IMR-90 (cell line): ENCODE data around the gene GDF15. TPM values are rescaled to one million over a fixed set of nuclear protein-coding genes. Genes with fewer than 3 reads are reported as not detected.
A peak's percentile ranks its signal among the peaks of the same experiment; 100 is the strongest.

Experiments
- ATAC-seq: fragments of 200-7000 bp; cut with Tn5 transposase; 2 replicates; pipeline ENCODE4 v1.9.1; 2020; ENCODE audit warnings: low read depth, mild to moderate bottlenecking, moderate library complexity
- BruUV-seq: library from RNA; stranded (reverse); fragments of 400-500 nt; replicated peaks from 2 replicates; lab custom pipeline; 2021; lab: Mats Ljungman, UMichigan
- CTCF ChIA-PET: fragments of 300-600 bp; formaldehyde crosslinking; extraction: SDS; loops from one replicate; lab custom pipeline; 2021; ENCODE audit warnings: antibody characterized with exemption; lab: Yijun Ruan, JAX
- POLR2A ChIA-PET: fragments of 300-600 bp; sonication (Branson Sonifier 250); formaldehyde crosslinking; loops from one replicate; lab custom pipeline; 2022; ENCODE audit warnings: antibody characterized with exemption; ENCODE audit not compliant: unreplicated experiment; lab: Charles Lee
- DNase-seq: peaks from one replicate; pipeline ENCODE4 v3.0.0; 2013
- H2AFZ ChIP-seq: replicated peaks from 2 replicates; pipeline ENCODE3; 2013; ENCODE audit warnings: low read length, mild to moderate bottlenecking; ENCODE audit not compliant: poor library complexity
- H2AK5ac ChIP-seq: 2 replicates; pipeline ENCODE4 v1.6.1; 2013; ENCODE audit warnings: low read depth, low read length, inconsistent platforms
- H2AK9ac ChIP-seq: replicated peaks from 2 replicates; pipeline ENCODE3; 2013; ENCODE audit warnings: mild to moderate bottlenecking, low read depth, low read length, moderate library complexity; ENCODE audit not compliant: poor library complexity
- H2BK120ac ChIP-seq: 2 replicates; pipeline ENCODE4 v1.6.1; 2013; ENCODE audit warnings: low read depth, low read length, inconsistent platforms
- H2BK15ac ChIP-seq: 3 replicates; pipeline ENCODE4 v1.6.1; 2013; ENCODE audit warnings: low read depth, low read length, inconsistent platforms
- H2BK20ac ChIP-seq: 2 replicates; pipeline ENCODE4 v1.6.1; 2013; ENCODE audit warnings: low read depth, mild to moderate bottlenecking, inconsistent platforms, low read length, moderate library complexity
- H2BK5ac ChIP-seq: 2 replicates; pipeline ENCODE4 v1.6.1; 2013; ENCODE audit warnings: mild to moderate bottlenecking, low read depth, low read length, inconsistent platforms; ENCODE audit not compliant: poor library complexity, severe bottlenecking
- H3K14ac ChIP-seq: replicated peaks from 2 replicates; pipeline ENCODE4 v1.6.1; 2013; ENCODE audit warnings: low read depth, low read length, inconsistent platforms
- H3K18ac ChIP-seq: 2 replicates; pipeline ENCODE4 v1.6.1; 2013; ENCODE audit warnings: low read depth, low read length, control low read depth
- H3K23ac ChIP-seq: 2 replicates; pipeline ENCODE4 v1.6.1; 2013; ENCODE audit warnings: low read depth, low read length, inconsistent platforms
- H3K27ac ChIP-seq: 2 replicates; pipeline ENCODE4 v1.5.1; 2013; ENCODE audit warnings: mild to moderate bottlenecking, control low read depth, low read length; ENCODE audit not compliant: insufficient read depth
- H3K27me3 ChIP-seq: 2 replicates; pipeline ENCODE4 v1.6.1; 2013; ENCODE audit warnings: low read length; ENCODE audit not compliant: control insufficient read depth, insufficient read depth
- H3K36me3 ChIP-seq: 2 replicates; pipeline ENCODE4 v1.6.1; 2013; ENCODE audit warnings: low read length, mixed read lengths; ENCODE audit not compliant: control insufficient read depth, insufficient read depth
- H3K4ac ChIP-seq: 2 replicates; pipeline ENCODE4 v1.6.1; 2013; ENCODE audit warnings: low read depth, low read length, inconsistent platforms
- H3K4me1 ChIP-seq: 2 replicates; pipeline ENCODE4 v1.6.1; 2013; ENCODE audit warnings: low read length, mixed read lengths; ENCODE audit not compliant: control insufficient read depth, insufficient read depth
- H3K4me2 ChIP-seq: 2 replicates; pipeline ENCODE4 v1.6.1; 2013; ENCODE audit warnings: low read depth, mild to moderate bottlenecking, control low read depth, low read length, moderate library complexity
- H3K4me3 ChIP-seq: 2 replicates; pipeline ENCODE4 v1.5.1; 2013; ENCODE audit warnings: low read depth, mild to moderate bottlenecking, control low read depth, low read length, moderate library complexity; ENCODE audit not compliant: insufficient read depth
- H3K56ac ChIP-seq: 2 replicates; pipeline ENCODE4 v1.6.1; 2013; ENCODE audit warnings: low read length, inconsistent platforms; ENCODE audit not compliant: insufficient read depth; ENCODE audit errors: extremely low read depth
- H3K79me1 ChIP-seq, 2 experiments: 2 replicates each; pipeline ENCODE4 v1.6.1; 2013; ENCODE audit warnings: low read length in 2 of 2, inconsistent platforms in 1 of 2, low read depth in 1 of 2
- H3K9ac ChIP-seq: 2 replicates; pipeline ENCODE4 v1.6.1; 2013; ENCODE audit warnings: low read depth, low read length, control low read depth
- H3K9me1 ChIP-seq: 2 replicates; pipeline ENCODE4 v1.6.1; 2013; ENCODE audit warnings: low read length, inconsistent platforms; ENCODE audit not compliant: insufficient read depth
- H3K9me3 ChIP-seq: 2 replicates; pipeline ENCODE4 v1.6.1; 2013; ENCODE audit warnings: low read length; ENCODE audit not compliant: control insufficient read depth, insufficient read depth
- H4K20me1 ChIP-seq: 2 replicates; pipeline ENCODE4 v1.6.1; 2013; ENCODE audit warnings: low read length, inconsistent platforms; ENCODE audit not compliant: insufficient read depth
- H4K5ac ChIP-seq: 2 replicates; pipeline ENCODE4 v1.6.1; 2013; ENCODE audit warnings: mild to moderate bottlenecking, low read depth, low read length, control low read depth
- H4K8ac ChIP-seq, 2 experiments: 2 replicates each; pipeline ENCODE4 v1.6.1; 2013; ENCODE audit warnings: low read depth in 2 of 2, low read length in 2 of 2, control low read depth in 1 of 2, inconsistent platforms in 1 of 2
- H4K91ac ChIP-seq: 2 replicates; pipeline ENCODE4 v1.6.1; 2013; ENCODE audit warnings: low read depth, low read length, inconsistent platforms; ENCODE audit not compliant: insufficient read depth
- FOS ChIP-seq: fragments of 150-350 bp; IDR thresholded peaks from 2 replicates; pipeline ENCODE4 v1.6.1; 2016; ENCODE audit warnings: low read depth, low read length
- MAZ ChIP-seq: IDR thresholded peaks from 2 replicates; pipeline ENCODE4 v1.6.1; 2012; ENCODE audit warnings: low read depth, mild to moderate bottlenecking, low read length, improper control_type of control experiment, moderate library complexity, borderline replicate concordance
- WGBS, 2 experiments: methylation state at CpG; one replicate each; pipeline versions ENCODE4 v1.1.5 to v1.1.7; 2013; ENCODE audit warnings: missing lambda C conversion rate in 2 of 2; ENCODE audit not compliant: insufficient read length in 1 of 2; ENCODE audit errors: extremely low coverage in 2 of 2; 5-methylcytosine and 5-hydroxymethylcytosine counted together
- dilution Hi-C: fragments of 300-500 bp; cut with HindIII; formaldehyde crosslinking; loops from one replicate; pipeline ENCODE4 v1.14.3; 2018; ENCODE audit warnings: low sequenced_read_pairs; ENCODE audit not compliant: unreplicated experiment
- in situ Hi-C: fragments of 300-500 bp; cut with MboI; formaldehyde crosslinking; loops from 3 replicates; pipeline ENCODE4 v1.14.3; 2019; ENCODE audit warnings: low sequenced_read_pairs, inconsistent platforms, mixed read lengths
- intact Hi-C: fragments of 100-400 bp; cut with micrococcal nuclease; formaldehyde crosslinking; loops from 2 replicates; pipeline ENCODE4 v1.10.0; 2022
- polyA plus RNA-seq, 3 experiments: library from polyadenylated mRNA; depleted of rRNA; stranded (reverse); fragments of >200 nt; gene quantifications; 2 replicates each; pipeline ENCODE4 v1.2.3, GENCODE V29; 2012; ENCODE audit warnings: low replicate concordance in 1 of 3
- total RNA-seq: library from RNA; depleted of rRNA; stranded (reverse); fragments of >200 nt; gene quantifications from 2 replicates; pipeline ENCODE4 v1.2.3, GENCODE V29; 2012

GDF15 gene
- total and polyA plus RNA-seq, 2 of the 4 experiments (the other 2 are of a cell fraction), result 5.6 to 49.8 TPM

- Histone ChIP-seq H3K56ac (no peak overlapping the region), H2AFZ (peak overlapping the region; percentile 92), H3K4me2 (peak overlapping the region; percentile 89), H3K4ac (peak overlapping the region; percentile 78), H3K9me1 (peaks cover 6% of the 10 kb centered on the region; the same call in 1 of the 2 replicates), H2BK20ac (no peak overlapping the region), H2BK5ac (no peak overlapping the region), H4K20me1 (peaks cover 50% of the 10 kb centered on the region), H3K23ac (peak overlapping the region; percentile 34; the same call in 1 of the 2 replicates), H3K36me3 (peaks cover 15% of the 10 kb centered on the region; the same call in 1 of the 2 replicates), H3K9ac (peak overlapping the region; percentile 39; the same call in 1 of the 2 replicates), H3K27me3 (no peaks in the 10 kb centered on the region), H4K5ac (peak overlapping the region; percentile 91), H2BK120ac (no peak overlapping the region), H2AK9ac (peak overlapping the region; percentile 98), H3K27ac (no peak overlapping the region; the same call in 1 of the 2 replicates), H3K18ac (no peak overlapping the region), H3K14ac (peak overlapping the region; percentile 69; the same call in 1 of the 2 replicates), H4K8ac (peak overlapping the region in 1 of 2 experiments; percentile 88; a peak in 1 of 4 replicates), H3K4me3 (peak overlapping the region; percentile 50), H3K4me1 (peaks cover 23% of the 10 kb centered on the region; the same call in 1 of the 2 replicates), H3K9me3 (no peaks in the 10 kb centered on the region), H2AK5ac (peak overlapping the region; percentile 98), H2BK15ac (peak overlapping the region; percentile 88; the same call in 1 of the 3 replicates), H3K79me1 (peaks cover 2 to 19% of the 10 kb centered on the region in 2 experiments; a peak in 2 of 4 replicates), H4K91ac (peak overlapping the region; percentile 83)
- intact Hi-C loops (no loop called here), dilution Hi-C loops (no loop called here), in situ Hi-C loops (no loop called here)
- no TSS peak for BruUV-seq
- ChIA-PET POLR2A (no interaction called here), CTCF (no interaction called here)
- WGBS, 2 experiments, result 42% methylated on average over 34 of the region's 67 CpGs; no CpG with 5 or more reads in 1 of the 2 experiments
- peak; percentile 69 for DNase-seq
- TF ChIP-seq FOS, result no peak
- peak; percentile 54; the same call in 1 of the 2 replicates for TF ChIP-seq MAZ
- ATAC-seq, result peak; percentile 70
Observed at GRCh38 chr19:18436671-18437490, 50.9 kb downstream of the GDF15 start.
